DMS114 treated with DMSO at 0.1 percent for 48 hours (cell line): ENCODE data around the gene DAPK2.
"Not testable (repeated sequence)": the region's sequence is repeated elsewhere in the genome, so short reads cannot be mapped to it uniquely, and the experiment has no call there.

Experiments
- DNase-seq: peaks from one replicate; lab custom pipeline; 2025; ENCODE audit not compliant: unreplicated experiment; lab: John Stamatoyannopoulos, UW

Gene DAPK2

DNA sequence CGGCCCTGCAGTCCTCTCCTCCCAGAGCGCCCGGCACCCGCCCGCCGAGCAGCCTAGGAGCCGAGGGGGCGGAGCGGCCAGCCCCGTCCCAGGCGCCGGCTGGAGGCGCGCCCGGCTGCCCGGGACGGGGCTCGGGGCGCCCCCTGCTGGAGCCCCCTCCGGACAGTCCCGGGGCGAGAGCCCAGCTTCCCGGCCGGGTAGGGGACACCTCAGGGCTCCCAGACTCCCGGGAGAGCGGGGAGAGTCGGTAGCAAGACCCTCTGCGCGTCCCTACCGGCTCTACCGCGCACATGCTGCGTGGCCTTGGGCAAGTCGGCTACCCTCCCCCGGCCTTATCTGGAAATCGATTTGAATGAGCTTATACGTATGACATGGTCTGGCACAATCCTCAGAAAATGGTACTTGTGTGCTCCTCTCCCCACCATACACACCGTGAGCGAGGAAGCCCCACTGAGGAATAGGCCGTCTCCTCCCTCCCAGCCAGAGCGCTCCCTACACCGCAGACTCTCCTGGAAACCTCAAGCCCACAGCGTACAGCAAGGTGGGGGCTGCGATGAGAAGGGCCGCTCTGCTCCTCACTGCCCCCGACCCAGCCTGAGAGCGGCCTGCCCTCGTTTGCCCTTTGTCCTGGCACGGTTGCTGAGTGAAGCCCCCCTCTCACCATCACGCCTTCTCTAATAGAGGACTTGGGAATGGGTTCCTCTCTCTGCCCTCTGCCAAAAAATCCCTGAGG, at the start of gene DAPK2:
Gene DAPK2 (minus strand): TSS at position 65 of the 733 bp plus-strand sequence. CDS start 6,224 bp downstream, outside the sequence.
- DNase-seq, result peak; percentile 43

DNA sequence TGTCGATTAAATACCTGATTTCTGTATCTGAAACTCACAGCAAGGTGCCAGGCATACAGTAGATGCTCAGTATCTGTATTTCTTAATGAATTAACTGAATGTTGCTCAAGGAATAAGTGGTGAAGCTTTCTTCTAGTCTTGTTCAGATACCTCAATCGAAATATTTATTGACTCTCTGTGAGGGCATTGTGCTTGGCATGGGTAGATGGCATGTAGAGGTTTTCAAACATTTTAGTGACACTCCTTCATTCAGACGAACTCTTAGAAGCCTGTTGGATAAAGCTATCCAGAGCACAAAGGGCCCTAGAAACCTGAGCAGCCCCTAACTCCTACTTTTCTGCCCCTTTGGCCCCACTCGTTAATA, 49.1 kb upstream of the DAPK2 start:
- no peak for DNase-seq

DNA sequence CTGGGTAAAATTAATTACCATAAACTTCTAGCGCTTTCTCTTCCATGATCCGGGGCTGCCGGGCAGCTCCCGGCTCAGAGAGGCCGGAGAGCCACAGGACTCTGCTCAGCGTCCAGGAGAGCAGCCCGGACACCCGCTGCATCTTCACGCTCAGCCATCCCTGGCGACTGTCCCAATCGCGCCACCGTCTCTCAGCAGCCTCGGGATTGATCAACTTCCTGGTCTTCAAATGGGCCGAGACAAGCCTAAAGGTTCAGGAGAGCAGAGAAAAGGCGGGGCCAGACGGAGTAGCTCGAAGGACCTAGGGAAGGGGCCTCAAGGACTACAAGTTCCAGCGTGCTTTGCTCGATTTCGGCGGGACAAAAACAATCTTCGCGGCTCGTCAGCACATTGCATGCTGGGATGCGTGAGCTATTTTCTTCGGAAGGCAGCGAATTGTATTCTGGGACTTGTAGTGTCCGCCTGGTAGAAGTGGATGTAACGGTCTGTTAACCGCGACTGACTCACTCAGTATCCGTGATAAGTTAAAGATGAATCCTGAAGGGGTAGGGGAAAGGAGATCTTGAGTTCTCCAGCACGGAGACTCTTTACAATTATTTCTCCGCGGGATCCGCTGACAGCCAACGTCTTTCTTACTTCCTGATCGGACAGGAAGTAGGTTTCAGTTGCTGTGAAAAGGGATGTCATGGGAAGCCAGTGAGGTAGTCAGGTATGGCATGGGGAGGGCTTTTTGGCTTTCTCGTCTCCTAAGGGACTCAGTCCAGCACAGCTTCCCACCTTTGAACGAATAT, 47.5 kb upstream of the DAPK2 start, which contains the start of gene CIAO2A:
Gene CIAO2A (minus strand): TSS at position 212 of the 791 bp plus-strand sequence. CDS start 70 bp downstream, at position 142.
- peak; percentile 100 for DNase-seq

DNA sequence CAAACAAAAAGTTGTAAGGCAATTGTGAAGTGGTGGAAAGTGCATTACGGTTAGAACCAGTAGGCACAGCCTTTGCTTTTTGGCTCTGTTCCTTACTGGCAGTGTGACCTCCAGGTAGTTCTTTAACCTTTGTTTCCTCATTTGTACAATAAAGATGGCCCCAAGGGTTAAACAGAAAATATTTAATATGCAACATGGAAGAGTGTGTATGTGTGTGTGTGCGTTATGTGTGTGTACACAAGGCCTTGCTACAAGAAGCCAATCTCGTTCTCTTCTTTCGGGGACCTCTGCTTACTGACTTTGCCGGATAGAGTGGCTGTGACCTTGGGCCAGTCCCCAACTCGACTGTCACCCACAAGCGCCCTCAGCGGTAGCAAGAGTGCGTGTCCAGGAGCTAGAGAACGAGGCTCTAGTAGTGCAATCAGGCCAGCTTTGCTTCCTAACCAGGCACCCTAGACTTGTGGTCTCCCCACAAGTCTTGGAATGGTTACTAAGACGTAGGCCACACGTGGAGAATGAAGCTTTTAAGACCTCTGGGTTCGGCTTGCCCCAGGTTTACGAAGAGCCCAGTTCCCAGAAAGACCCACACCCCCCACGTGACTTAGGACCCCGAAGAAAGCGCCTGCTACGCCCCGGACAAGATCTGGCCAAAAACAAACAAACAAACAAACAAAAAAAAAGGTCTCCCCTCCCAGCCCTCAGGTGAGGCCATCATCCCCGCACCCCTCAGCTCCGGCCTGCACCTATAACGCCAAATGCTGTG, 46.8 kb upstream of the DAPK2 start:
- DNase-seq, result peak; percentile 48

DNA sequence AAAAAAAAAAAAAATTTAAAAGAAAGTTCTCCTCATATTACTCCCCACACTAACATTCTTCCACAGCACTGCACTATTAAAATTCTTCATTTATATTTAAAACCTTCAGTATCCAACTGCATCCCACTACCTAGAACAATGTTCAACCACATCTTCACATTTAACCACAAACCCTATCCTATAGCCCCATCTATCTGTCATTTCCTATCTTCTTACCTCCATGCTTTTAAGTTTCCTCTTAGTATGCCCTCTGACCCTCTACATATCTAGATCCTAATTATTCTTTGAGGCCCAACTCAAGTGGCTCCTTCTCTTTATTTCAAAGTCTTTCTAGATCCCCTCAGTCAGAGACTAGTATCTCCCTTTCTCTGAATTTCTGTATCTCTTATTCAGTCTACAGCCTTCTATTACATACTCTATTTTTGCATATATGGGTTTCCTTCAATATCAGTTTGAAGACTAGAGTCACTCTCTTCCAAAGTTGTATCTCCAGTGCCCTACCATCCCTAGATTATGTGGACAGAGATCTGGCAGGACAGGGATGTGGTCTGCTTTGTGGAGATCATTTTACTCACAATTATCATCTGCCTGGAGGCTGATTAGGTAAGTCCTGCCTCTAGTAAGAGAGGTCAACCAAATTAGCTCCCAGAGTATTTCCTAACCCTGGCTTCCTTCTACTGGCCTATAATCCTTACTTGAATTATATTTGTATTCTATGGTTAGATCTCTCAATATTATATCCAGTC, 46.0 kb upstream of the DAPK2 start:
- no peak for DNase-seq

DNA sequence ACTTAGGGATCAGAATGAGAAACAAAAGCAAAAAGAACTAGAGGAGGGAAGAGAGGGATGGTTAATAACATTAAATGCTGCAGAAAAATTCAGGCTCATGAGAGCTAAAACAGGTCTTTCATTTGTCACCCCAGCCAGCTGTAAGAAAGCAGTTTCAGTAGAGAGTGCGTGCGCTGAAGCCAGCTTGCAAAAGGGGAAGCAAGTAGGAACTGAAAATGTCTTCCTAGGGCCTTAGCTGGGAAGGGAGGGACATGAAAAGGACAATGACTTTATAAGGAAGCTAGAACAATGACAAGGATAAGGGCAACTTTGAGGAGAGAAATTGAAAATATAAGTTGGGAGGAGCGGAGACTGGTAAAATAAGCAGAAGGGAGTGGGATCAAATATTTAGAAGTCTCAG, 44.2 kb upstream of the DAPK2 start:
- no peak for DNase-seq

DNA sequence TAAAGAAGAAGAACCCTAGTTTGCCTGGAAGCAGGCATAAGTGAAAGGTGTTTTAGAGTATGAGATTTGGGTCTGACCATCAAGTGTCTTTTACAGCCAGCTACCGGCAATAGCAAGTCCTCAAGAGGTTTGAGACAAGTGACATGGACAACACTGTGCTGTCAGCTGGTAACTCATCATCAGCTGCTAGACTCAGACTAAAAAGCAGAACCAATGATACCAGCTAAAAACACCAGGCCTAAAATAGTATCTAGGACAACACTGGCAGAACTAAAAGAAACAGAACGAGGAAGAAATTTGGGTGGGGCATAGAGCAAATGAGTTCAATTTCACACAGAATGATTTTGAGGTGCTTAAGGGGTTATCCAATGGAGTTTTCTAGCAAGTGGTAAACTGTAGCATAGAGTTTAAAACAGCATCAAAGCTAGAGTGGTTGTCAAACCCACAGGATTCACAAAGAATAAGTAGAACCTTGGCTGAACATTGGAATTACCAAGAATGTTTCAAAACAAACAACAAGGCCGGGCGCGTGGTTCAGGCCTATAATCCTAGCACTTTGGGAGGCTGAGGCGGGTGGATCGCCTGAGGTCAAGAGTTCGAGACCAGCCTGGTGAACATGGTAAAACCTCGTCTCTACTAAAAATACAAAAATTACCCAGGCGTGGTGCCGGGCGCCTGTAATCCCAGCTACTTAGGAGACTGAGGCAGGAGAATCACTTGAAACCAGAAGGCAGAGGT, 43.4 kb upstream of the DAPK2 start:
- no peak for DNase-seq

DNA sequence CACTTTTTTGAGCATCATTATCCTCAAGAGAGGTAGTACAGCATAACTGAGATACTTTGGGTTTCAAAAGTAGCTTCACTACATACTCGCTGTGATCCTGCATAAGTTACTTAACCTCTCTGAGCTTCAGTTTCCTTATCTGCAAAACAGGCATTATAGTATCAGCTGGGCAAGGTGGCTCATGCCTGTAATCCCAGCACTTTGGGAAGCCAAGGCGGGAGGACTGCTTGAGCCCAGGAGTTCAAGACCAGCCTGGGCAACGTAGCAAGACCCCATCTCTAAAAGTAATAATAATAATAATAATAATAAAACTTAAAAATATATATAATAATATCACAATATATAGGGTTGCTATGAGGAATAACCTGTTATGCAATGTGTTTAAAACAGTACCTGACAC, 36.5 kb upstream of the DAPK2 start:
- DNase-seq, result no peak

DNA sequence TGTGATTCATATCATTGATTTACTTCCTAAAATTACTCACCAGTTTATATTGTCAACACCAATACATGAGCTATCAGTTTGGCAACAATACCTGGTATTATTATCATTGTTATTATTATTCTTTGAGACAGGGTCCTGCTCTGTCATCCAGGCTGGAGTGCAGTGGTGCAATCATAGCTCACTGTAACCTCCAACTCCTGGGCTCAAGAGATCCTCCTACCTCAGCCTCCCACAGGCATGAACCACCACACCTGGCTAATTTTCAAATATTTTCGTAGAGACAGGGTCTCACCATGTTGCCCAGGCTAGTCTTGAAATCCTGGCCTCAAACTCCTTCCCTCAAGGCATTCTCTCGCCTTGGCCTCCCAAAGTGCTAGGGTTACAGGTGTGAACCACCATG, 27.2 kb upstream of the DAPK2 start:
- not testable (repeated sequence) for DNase-seq

DNA sequence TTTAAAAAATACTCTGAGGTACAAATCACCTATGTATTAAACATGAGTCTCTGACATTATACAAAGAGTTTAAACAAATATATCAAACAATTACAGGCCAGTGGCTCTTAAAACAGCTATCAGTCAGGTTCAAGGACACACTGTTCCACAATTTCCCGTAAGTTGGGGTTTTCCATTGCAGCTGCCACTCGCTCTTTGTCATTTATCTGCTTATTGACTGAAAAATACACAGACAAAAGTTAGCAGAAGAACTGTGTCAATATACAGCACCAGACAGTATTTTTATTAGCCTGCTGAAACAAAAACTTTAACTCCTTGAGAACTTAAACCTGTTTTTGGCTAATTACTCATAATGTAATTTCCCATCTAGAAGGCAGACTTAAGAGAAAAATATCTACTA, 26.5 kb upstream of the DAPK2 start:
- no peak for DNase-seq

DNA sequence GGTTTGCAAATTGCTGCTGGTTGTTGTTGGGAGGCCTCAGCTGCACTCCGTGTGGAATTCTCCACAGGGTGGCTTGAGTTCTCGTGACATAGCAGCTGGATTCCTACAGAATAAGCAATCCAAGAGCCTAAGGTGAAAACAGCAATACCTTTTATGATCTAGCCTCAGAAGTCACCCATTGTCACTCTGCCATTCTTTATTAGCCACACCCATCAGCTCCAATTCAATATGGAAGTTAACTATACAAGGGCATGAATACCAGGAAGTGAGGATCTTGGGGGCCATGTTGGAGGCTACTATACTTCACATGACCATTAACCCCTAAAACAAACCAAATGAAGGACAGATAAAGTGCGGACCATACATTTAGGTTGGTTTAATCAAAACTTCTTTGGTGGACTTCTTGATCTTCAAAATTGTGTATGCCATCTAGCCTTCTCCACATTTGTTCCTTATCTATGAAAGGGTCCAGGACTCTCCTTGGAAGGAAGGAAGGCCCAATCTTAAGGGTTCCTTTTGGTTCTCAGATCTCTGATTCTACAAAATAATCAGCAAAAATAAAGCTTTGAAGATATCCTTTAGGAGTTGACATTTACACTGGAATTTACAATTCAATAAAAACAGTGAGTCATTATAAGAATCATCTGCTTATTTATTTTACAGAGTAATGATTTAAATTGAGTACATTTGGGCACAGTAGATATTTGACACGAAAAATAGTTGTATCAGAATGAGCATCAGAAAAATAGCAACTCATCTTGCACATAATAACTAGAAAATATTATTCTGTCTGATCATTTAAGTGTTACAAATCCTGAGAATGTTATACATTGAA, 25.9 kb upstream of the DAPK2 start:
- no peak for DNase-seq

DNA sequence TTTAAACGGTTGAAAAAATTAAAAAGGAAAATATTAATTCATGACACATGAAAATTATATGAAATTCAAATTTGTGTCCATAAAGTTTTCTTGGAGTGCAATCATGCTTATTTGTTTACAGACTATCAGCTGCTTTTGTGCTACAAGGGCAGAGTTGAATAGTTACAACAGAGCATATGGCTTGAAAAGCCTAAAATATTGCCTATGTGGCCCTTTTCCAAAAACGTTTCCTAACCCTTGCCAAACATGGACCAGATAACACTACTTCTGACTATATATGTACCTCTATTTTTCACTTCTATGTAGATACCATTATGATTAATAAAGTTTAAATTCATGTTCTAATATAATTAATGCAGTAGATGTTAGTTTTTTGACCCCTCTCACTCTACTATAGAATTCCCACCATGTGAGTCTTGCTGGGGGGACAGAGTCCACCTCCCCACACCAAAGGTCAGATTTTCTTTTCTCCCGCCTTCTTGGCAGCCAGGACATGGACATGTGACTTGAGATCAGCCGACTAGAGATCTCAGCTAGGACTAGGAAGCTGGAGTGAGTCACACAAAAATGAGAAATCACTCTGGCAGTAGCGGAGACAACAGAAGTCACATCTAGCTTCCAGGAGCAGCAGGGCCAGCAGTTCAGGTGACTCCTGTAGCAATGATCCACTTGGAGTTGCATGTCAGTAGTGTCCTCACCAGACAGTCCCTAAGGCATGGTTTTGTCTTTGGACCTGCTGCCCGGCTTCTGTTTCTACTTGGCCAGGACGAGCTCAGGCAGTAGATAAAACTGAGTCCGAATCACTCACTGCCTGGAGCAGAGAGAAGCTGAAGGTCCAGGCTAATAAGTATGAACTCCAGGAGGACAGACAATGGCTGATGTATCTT, 24.9 kb upstream of the DAPK2 start:
- DNase-seq, result no peak

DNA sequence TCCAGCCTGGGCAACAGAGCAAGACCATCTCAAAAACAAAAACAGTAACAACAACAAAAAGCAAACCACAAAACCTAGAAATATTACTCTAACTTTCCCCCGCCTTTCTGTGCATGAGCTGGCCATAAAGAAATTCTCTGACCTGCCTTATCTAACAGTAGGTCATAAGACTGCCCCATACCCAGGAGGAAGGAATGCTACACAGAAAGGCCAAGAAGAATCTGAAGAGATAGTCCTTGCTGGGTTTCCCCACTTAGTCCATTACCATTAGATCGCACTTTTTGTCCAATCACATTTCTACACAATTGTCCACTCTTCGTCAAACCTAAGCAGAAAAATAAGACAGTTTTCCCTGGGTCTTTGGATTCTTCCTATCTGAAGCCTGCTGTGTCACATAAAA, 23.8 kb upstream of the DAPK2 start:
- DNase-seq, result no peak

DNA sequence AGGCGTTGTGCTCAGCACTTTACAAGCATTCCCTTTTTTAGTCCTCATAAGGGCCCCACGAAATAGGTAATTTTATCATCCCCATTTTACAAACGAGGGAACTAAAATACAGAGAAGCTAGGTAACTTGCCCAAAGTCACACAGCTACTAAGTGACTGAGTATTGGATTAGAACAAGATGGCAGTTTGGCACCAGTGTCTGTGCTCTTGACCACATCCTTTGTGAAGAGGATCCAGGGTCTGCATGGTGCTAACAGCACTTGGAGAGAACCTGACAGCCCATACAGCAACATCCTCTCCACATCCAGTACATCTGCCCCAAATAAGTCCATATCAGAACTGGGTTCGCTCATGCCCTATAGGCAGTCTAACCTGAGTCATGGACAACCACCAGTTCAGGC, 21.8 kb upstream of the DAPK2 start:
- no peak for DNase-seq

DNA sequence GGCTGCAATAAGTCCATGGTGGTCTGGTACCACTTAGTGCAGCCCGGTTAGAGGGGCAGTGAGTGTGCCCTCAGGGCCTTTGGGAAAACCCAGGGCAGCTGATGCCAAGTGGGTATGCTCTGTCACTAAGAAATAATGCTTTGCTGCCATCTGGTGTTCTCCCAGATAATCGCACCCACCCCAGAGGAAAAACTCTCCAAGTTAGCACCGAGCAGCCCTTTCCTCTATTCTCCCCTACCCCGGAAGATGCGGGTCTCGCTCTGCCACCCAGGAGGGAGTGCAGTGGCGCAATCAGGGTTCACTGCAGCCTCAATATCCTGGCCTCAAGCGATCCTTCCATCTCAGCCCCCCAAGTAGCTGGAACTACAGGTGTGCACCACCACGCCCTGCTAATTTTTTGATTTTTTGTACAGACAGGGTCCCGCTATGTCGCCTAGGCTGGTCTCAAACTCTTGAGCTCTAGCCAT, 21.3 kb upstream of the DAPK2 start:
- DNase-seq, result peak; percentile 64

DNA sequence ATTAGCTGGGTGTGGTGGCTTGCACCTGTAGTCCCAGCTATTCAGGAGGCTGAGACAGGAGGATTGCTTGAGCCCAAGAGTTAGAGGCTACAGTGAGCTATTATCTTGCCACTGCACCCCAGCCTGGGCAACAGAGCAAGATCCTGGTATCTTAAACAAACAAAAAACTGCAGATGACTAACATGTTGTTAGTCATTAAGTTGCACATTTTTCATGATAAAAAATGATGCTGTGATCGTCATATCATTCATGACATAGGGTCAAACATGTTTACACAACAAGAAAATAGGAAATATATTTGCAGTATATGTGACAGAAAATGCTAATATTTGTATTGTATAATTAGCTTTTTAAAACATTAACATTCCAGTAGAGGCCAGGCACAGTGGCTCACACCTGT, 20.2 kb upstream of the DAPK2 start:
- DNase-seq, result no peak

DNA sequence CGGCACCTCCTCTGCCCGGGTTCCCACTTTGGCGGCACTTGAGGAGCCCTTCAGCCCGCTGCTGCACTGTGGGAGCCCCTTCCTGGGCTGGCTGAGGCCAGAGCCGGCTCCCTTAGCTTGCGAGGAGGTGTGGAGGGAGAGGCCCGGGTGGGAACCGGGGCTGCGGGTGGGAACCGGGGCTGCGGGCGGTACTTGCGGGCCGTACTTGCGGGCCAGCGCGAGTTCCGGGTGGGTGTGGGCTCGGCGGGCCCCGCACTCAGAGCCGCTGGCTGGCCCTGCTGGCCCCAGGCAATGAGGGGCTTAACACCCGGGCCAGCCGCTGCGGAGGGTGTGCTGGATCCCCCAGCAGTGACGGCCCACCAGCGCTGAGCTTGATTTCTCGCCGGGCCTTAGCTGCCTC, 14.4 kb upstream of the DAPK2 start:
- DNase-seq, result no peak

DNA sequence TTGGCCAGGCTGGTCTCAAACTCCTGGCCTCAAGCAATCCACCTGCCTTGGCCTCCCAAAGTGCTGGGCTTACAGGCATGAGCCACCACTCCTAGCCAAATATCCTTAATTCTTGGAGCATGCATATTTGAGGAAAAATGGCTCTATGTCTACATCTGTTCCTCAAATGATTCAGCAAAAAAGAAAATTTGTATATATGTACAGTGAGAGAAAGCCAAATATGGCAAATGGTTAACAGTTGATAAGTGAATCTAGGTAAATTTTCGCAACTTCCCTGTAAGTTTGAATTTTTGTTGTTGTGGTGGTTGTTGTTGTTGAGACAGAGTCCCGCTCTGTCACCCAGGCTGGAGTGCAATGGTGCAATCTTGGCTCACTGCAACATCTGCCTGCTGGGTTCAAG, 12.8 kb upstream of the DAPK2 start:
- DNase-seq, result not testable (repeated sequence)
